NOMO-1 (cell line): Measurements from ENCODE around the gene ABI3BP.

ENCODE experiments used
- DNase-seq, 2 experiments: peaks; one replicate each; lab custom pipeline; 2025; ENCODE audit not compliant: unreplicated experiment in 2 of 2; lab: John Stamatoyannopoulos, UW

The ABI3BP gene

GRCh38 chr3:100982710-100983109 is 10.5 kb downstream of the ABI3BP start:
- DNase-seq, result no peak

DNA sequence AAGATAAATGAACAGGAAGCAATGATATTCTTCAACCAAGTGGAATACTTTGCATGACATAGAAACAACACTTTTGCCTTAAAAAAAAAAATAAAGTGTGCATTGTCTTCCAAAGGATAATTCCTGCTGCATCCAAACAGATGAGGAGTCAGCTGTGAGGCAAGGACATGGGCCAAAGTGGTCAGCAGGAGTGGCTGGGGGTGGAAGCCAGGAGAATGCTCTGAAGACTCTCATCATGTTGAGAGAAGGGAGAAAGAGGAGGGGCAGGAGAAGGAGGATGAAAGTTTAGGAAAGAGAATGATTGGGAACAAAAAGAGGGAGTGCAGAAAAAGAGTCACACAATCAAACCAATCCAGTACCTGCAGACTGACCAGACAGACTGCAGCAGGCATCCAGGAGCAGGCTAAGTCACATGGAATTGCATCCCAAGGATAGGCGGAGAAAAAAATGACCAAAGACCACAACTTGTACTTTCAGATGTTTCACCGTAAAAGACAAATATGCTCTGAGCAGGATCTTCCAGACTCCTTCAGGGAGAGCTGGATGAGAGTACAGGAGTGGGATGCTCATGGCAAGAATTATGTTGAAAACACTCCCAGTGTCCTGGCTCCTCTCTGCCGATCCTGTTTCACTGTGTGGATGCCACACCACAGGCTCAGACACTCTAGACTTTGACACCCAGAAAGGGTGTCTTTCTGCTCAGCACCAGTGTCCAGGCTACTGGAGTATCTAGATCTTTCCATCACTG is 11.9 kb downstream of the ABI3BP start:
- DNase-seq, result no peak

GRCh38 chr3:100978011-100978659 is 15.1 kb downstream of the ABI3BP start:
- no peak for DNase-seq

GRCh38 chr3:100976611-100977010 is 16.6 kb downstream of the ABI3BP start:
- no peak for DNase-seq

GRCh38 chr3:100975714-100976113 is 17.5 kb downstream of the ABI3BP start:
- no peak for DNase-seq

GRCh38 chr3:100973594-100973993 is 19.6 kb downstream of the ABI3BP start:
- no peak for DNase-seq

DNA sequence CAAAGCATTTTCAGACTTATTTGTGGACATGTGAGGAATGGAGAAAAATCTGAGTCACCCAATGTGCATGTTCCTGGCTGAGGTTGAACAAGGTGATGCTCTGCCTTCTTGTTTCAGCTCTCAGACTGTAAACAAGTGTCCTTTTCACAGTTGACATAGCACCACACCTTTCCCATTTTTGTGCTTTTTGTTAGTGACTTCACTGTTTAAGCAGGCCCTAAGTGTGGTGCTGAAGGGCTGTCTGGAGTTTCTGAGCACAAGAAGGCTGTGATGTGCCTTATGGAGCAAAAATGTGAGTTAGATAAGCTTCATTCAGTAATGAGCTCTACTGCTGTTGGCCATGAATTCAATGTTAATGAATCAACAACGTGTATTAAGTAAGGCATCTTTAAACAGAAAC is 20.4 kb downstream of the ABI3BP start:
- no peak for DNase-seq

- DNase-seq, result no peak
These were observed 20.8 kb downstream of the ABI3BP start for GRCh38 chr3:100972301-100972844.

GRCh38 chr3:100971798-100972197 is 21.4 kb downstream of the ABI3BP start:
- DNase-seq, result no peak

GRCh38 chr3:100970477-100970990 is 22.7 kb downstream of the ABI3BP start:
- no peak for DNase-seq

DNA sequence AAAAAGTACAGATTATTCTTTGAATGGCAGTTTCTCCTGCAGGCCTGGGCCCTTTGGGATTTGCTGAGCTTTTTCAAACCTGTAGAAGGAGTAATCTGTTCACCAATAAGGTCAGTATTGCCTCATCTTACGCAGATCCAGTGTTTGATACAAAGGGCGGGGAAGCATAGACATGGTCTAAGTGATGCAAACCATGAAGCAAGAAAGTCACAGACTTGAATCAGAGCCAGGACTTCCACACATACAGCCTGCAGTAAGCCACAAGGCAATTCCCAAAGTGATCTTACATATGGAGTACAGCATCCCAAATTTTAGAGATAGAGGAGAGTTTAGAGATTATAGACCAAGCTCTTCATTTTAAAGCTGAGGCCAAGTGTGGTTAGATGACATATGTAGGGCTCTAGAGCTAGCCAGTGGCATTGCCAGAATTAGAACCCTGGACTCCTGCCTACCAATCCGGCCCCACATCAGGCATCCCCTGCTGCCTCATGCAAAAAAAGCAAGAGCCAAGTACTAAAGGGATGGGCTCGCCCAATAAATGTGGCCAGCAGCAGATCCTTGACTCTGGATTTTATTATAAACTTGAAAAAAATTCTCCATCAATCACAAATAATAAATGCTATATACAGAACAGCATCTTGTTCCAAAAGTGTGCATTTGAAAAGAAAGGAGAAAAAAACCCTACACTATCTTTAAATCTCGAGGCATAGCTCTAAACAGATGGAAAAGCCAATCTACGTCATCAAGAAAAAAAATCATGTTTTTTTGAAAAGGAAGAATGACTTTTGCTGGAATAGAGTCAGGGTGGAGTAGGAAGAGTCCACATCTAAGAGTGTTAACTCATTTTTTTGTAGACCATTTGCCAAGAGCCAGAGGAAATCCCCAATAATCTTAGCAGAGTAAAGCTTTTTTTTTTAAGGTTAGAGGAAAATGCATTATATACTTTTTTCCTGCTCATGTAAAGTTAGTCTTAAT is 24.0 kb downstream of the ABI3BP start:
- DNase-seq, result no peak

DNA sequence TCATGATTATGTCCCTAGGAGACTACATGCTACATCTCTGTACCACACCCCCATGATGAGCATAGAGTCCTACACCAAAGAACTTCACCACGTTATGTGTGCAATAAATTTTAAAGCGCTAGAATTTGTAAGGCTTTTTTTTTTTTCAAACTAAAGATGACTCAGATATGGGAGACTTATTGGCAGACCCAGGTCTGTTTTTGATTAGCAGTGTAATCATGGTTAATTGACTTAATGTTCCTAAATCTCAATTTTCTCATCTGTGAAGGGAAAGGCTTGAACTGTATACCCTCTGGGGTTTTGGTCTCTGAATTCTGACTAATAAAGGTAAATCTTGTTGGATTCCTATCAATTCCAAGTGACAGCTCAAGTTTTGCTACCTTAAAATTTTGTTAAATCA is 26.4 kb downstream of the ABI3BP start:
- no peak for DNase-seq

DNA sequence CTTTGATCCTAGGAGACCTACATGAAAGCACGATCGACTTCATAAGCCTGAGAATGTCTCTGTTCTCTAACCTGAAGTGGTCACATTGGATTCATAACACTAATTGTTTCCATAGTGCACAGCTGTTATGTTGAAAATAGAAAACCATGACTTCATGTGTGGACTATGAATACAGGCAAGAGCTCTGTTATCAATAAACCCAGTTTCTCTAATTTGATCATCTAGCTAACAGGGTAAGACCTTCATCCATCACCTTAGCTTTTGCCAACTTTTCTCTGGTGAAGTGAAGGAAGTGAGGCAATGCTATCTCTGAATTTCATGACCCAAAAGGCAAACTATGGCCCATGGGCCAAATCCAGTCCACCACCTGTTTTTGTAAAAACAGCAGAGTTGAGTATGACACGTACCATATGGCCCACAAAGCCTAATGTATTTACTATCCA is 27.2 kb downstream of the ABI3BP start:
- no peak for DNase-seq

DNA sequence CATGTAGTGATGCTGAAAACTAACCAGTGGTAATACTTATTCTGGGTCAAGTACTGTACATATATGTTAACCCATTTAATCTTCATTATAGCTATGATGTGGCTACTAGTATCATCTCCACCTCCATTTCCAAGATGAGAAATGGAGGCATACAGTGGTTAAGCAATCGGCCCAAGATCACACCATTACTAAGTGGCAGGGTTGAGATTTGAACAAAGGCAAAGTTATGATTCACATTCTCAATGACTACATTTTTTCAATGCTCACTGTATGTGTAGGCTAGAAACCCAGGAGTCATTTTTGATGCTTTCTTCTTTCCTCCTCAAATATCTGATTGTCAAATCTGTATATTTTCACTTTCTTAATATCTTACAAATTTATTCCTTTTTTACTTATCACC is 30.2 kb downstream of the ABI3BP start:
- DNase-seq, result no peak

- no peak for DNase-seq
These were observed 35.8 kb downstream of the ABI3BP start for GRCh38 chr3:100957261-100957986.

GRCh38 chr3:100956276-100956675 is 36.9 kb downstream of the ABI3BP start:
- no peak for DNase-seq

DNA sequence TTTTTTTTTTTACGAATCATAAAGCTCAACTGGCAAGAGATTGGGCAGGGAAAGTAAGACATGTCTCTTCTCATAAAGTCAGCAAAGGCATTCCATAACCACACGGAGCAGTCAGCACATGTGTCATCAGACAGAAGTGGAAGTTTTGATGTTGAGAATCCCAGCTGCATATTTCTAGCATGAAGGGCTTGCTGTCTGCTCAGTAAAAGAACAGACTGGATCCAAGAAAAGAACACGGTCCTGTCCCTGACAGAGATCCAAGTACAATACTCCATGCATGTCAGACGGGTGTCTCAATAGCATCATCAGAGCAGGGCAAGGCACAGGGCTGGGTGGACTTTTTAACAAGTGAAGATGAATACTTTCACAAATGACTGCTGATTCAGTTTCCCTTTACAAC is 38.2 kb downstream of the ABI3BP start:
- no peak for DNase-seq

- no peak for DNase-seq
These were observed 38.9 kb downstream of the ABI3BP start for GRCh38 chr3:100954199-100954935.

DNA sequence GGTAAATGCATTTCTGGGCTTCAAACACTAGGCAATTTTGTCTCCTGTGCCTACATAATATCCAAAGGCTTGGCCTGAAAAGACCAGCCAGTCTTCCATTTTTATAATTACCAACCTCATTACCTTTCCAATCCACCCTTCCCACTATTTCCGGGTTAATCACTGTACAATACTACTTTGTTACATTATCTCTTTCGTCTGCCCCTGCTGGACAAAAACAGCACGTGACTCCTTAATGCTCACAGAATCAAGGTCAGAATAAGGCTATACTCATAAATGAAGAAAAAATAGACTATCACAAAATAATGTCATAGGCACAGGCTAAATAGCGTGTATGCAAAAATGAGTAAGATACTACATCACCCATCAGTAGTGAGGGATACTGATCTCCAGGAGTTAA is 40.1 kb downstream of the ABI3BP start:
- DNase-seq, result no peak
